Testis (tissue), 3 donors: ENCODE measurements around the gene ARHGEF7. TPM values are rescaled to one million over a fixed set of nuclear protein-coding genes. Genes with fewer than 3 reads are reported as not detected.

Experiments used
- DNase-seq: peaks from one replicate; pipeline ENCODE4 v3.0.0-alpha.2; 2019
- H3K27ac ChIP-seq, 2 donors: fragments of 200-600 bp; sonication (generic); one replicate each; pipeline ENCODE4 v1.5.1; 2019
- H3K27me3 ChIP-seq: fragments of 200-600 bp; sonication (generic); one replicate; pipeline ENCODE4 v1.5.1; 2019
- H3K36me3 ChIP-seq: fragments of 200-600 bp; sonication (generic); one replicate; pipeline ENCODE4 v1.5.1; 2017; ENCODE audit warnings: low read depth; ENCODE audit errors: missing control alignments
- H3K4me1 ChIP-seq: fragments of 200-600 bp; sonication (generic); one replicate; pipeline ENCODE4 v1.5.1; 2019
- H3K4me3 ChIP-seq, 2 donors: fragments of 200-600 bp; sonication (generic); one replicate each; pipeline ENCODE4 v1.5.1; 2017 to 2019
- H3K9me3 ChIP-seq: fragments of 200-600 bp; sonication (generic); one replicate; pipeline ENCODE4 v1.5.1; 2017
- CTCF ChIP-seq, 3 experiments: fragments of 450-650 bp in 2 of 3; fragments of 200-600 bp in 1 of 3; sonication (generic) in 1 of 3; IDR thresholded peaks; one replicate each; pipeline ENCODE4 v1.5.1; 2016 to 2019; ENCODE audit warnings: antibody characterized with exemption in 3 of 3, mild to moderate bottlenecking in 2 of 3, moderate library complexity in 1 of 3
- POLR2A ChIP-seq: fragments of 450-650 bp; IDR thresholded peaks from one replicate; pipeline ENCODE4 v1.6.1; 2017; ENCODE audit warnings: antibody characterized with exemption, mild to moderate bottlenecking, moderate library complexity
- WGBS, 2 donors: methylation state at CpG; one replicate each; pipeline ENCODE4 v1.1.5; 2018; 5-methylcytosine and 5-hydroxymethylcytosine counted together
- intact Hi-C: fragments of 100-400 bp; cut with DNase I; formaldehyde crosslinking; loops from one replicate; pipeline ENCODE4 v1.15.1; 2023; ENCODE audit warnings: low total_unique reads
- polyA plus RNA-seq: library from polyadenylated mRNA; stranded (reverse); fragments of 350-450 nt; fragmentation: Illumina TruSeq; extraction: RNeasy Lipid Tissue Mini Kit (QIAGEN cat#74804); gene quantifications from one replicate; pipeline ENCODE4 v1.2.3, GENCODE V29; 2014; ENCODE audit warnings: low read depth, low replicate concordance; ENCODE audit not compliant: insufficient read depth
- total RNA-seq, 2 donors: library from RNA; depleted of rRNA; stranded (reverse); fragments of >200 nt; gene quantifications; one replicate each; pipeline ENCODE4 v1.2.3, GENCODE V29; 2016

The ARHGEF7 gene
- total and polyA plus RNA-seq, 3 donors from 2014 or later = 73.6 to 136 (median 118) TPM

GRCh38 chr13:111181977-111182376, 66.9 kb downstream of the ARHGEF7 start:
- no peak overlapping the region for H3K27ac ChIP-seq
- peaks cover 28% of the 10 kb centered on the region for H3K4me1 ChIP-seq
- H3K4me3 ChIP-seq = no peak overlapping the region
- H3K36me3 ChIP-seq = no peaks in the 10 kb centered on the region
- WGBS, 2 donors = 95% methylated on average over 14 of the region's 14 CpGs
- TF ChIP-seq CTCF (IDR thresholded peaks at IDR 0.05) (no peak), POLR2A (no peak)
- intact Hi-C loops = no loop called here
- H3K27me3 ChIP-seq = no peaks in the 10 kb centered on the region
- no peaks in the 10 kb centered on the region for H3K9me3 ChIP-seq
- DNase-seq = no peak

- TF ChIP-seq CTCF (IDR thresholded peaks at IDR 0.05) (no peak), POLR2A (no peak)
- H3K36me3 ChIP-seq = no peaks in the 10 kb centered on the region
- H3K4me3 ChIP-seq = no peak overlapping the region
- H3K27me3 ChIP-seq = no peaks in the 10 kb centered on the region
- WGBS, 2 donors = 94 to 97% methylated on average over 6 of the region's 6 CpGs
- no peak for DNase-seq
- no peaks in the 10 kb centered on the region for H3K9me3 ChIP-seq
- H3K4me1 ChIP-seq = peaks cover 19% of the 10 kb centered on the region
- intact Hi-C loops = no loop called here
- H3K27ac ChIP-seq = no peak overlapping the region
These were observed 68.1 kb downstream of the ARHGEF7 start for GRCh38 chr13:111183087-111183645.

GRCh38 chr13:111183959-111184358, 68.8 kb downstream of the ARHGEF7 start:
- Histone ChIP-seq H3K4me3 (no peak overlapping the region), H3K4me1 (peaks cover 15% of the 10 kb centered on the region), H3K27ac (peak overlapping the region in 1 of 2 donors; percentile 42), H3K9me3 (no peaks in the 10 kb centered on the region), H3K36me3 (no peaks in the 10 kb centered on the region), H3K27me3 (no peaks in the 10 kb centered on the region)
- DNase-seq = no peak
- WGBS, 2 donors = 86% methylated on average over 10 of the region's 10 CpGs
- intact Hi-C loops = no loop called here
- TF ChIP-seq CTCF (IDR thresholded peaks at IDR 0.05) (no peak), POLR2A (no peak)

GRCh38 chr13:111184458-111185401, 69.6 kb downstream of the ARHGEF7 start:
- WGBS, 2 donors = 44 to 49% methylated on average over 14 to 18 of the region's 18 CpGs
- intact Hi-C loops = no loop called here
- Histone ChIP-seq H3K9me3 (no peaks in the 10 kb centered on the region), H3K4me3 (no peak overlapping the region), H3K27ac (peak overlapping the region; percentile 35 to 42), H3K4me1 (peaks cover 15% of the 10 kb centered on the region), H3K36me3 (no peaks in the 10 kb centered on the region), H3K27me3 (no peaks in the 10 kb centered on the region)
- no peak for TF ChIP-seq POLR2A
- no peak for TF ChIP-seq CTCF (IDR thresholded peaks at IDR 0.05)
- no peak for DNase-seq
